Measurements from ENCODE around the gene OR52E1.

Gene OR52E1

GRCh38 chr11:5038341-5038740, 31.0 kb upstream of the OR52E1 start:
- H3K79me2 ChIP-seq (ENCODE audit: insufficient read depth, low read length) = no peaks in the 10 kb centered on the region
- no peak overlapping the region for H2AFZ ChIP-seq (ENCODE audit: low read depth, low read length)
- H3K4me2 ChIP-seq (ENCODE audit: insufficient read depth, low read length) = no peak overlapping the region
- H3K27me3 ChIP-seq (ENCODE audit: insufficient read depth, low read length, poor library complexity) = no peaks in the 10 kb centered on the region
- H3K4me3 ChIP-seq (ENCODE audit: low read depth in 1 of 2, low read length in 2 of 2) = no peak overlapping the region
- H3K4me1 ChIP-seq (ENCODE audit: insufficient read depth, low read length) = no peaks in the 10 kb centered on the region
- DNase-seq (no peak), ATAC-seq (ENCODE audit: insufficient read depth, low read depth) (no peak)
- H3K9me3 ChIP-seq (ENCODE audit: insufficient read depth, low read length, severe bottlenecking) = no peaks in the 10 kb centered on the region
- no peak overlapping the region for H3K9ac ChIP-seq (ENCODE audit: low read depth, low read length)
- H4K20me1 ChIP-seq (ENCODE audit: insufficient read depth, low read length) = no peaks in the 10 kb centered on the region
- TF ChIP-seq CTCF (IDR thresholded peaks at IDR 0.05; ENCODE audit: borderline replicate concordance, extremely low read depth, low read length, poor library complexity, severe bottlenecking) = no peak
- TF ChIP-seq EZH2 (IDR thresholded peaks at IDR 0.05; ENCODE audit: borderline replicate concordance, low read depth, low read length, severe bottlenecking) = no peak
- no peaks in the 10 kb centered on the region for H3K36me3 ChIP-seq (ENCODE audit: insufficient read depth, low read length)
- no peak overlapping the region for H3K27ac ChIP-seq (ENCODE audit: low read length)

GRCh38 chr11:5040876-5041275, 28.5 kb upstream of the OR52E1 start:
- Histone ChIP-seq H3K9me3 (ENCODE audit: insufficient read depth, low read length, severe bottlenecking) (no peaks in the 10 kb centered on the region), H2AFZ (ENCODE audit: low read depth, low read length) (no peak overlapping the region), H3K4me3 (ENCODE audit: low read depth in 1 of 2, low read length in 2 of 2) (no peak overlapping the region), H3K79me2 (ENCODE audit: insufficient read depth, low read length) (no peaks in the 10 kb centered on the region), H3K4me2 (ENCODE audit: insufficient read depth, low read length) (no peak overlapping the region), H3K9ac (ENCODE audit: low read depth, low read length) (no peak overlapping the region), H3K27me3 (ENCODE audit: insufficient read depth, low read length, poor library complexity) (no peaks in the 10 kb centered on the region), H4K20me1 (ENCODE audit: insufficient read depth, low read length) (no peaks in the 10 kb centered on the region), H3K4me1 (ENCODE audit: insufficient read depth, low read length) (no peaks in the 10 kb centered on the region), H3K36me3 (ENCODE audit: insufficient read depth, low read length) (no peaks in the 10 kb centered on the region), H3K27ac (ENCODE audit: low read length) (no peak overlapping the region)
- no peak for DNase-seq
- TF ChIP-seq EZH2 (IDR thresholded peaks at IDR 0.05; ENCODE audit: borderline replicate concordance, low read depth, low read length, severe bottlenecking) = no peak
- no peak for TF ChIP-seq CTCF (IDR thresholded peaks at IDR 0.05; ENCODE audit: borderline replicate concordance, extremely low read depth, low read length, poor library complexity, severe bottlenecking)
- no peak for ATAC-seq (ENCODE audit: insufficient read depth, low read depth)

DNA sequence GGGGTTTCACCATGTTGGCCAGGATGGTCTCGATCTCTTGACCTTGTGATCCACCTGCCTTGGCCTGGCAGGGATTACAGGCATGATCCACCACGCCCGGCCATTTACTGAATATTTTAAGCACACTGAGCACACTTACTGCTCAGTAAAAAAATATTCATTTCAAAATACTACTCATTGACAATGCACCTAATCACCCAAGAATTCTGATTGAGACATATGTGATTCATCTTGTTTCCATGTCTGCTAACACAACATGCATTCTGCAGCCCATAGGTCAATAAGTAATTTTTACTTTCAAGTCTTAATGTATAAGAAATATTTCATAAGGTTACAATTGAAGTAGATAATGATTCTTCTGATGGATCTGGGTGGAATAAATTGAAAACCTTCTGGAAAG, 27.3 kb upstream of the OR52E1 start:
- TF ChIP-seq EZH2 (IDR thresholded peaks at IDR 0.05; ENCODE audit: borderline replicate concordance, low read depth, low read length, severe bottlenecking) (no peak), CTCF (IDR thresholded peaks at IDR 0.05; ENCODE audit: borderline replicate concordance, extremely low read depth, low read length, poor library complexity, severe bottlenecking) (no peak)
- no peak for ATAC-seq (ENCODE audit: insufficient read depth, low read depth)
- Histone ChIP-seq H4K20me1 (ENCODE audit: insufficient read depth, low read length) (no peaks in the 10 kb centered on the region), H3K9ac (ENCODE audit: low read depth, low read length) (no peak overlapping the region), H3K9me3 (ENCODE audit: insufficient read depth, low read length, severe bottlenecking) (no peaks in the 10 kb centered on the region), H3K4me3 (ENCODE audit: low read depth in 1 of 2, low read length in 2 of 2) (no peak overlapping the region), H3K79me2 (ENCODE audit: insufficient read depth, low read length) (no peaks in the 10 kb centered on the region), H3K4me2 (ENCODE audit: insufficient read depth, low read length) (no peak overlapping the region), H3K4me1 (ENCODE audit: insufficient read depth, low read length) (no peaks in the 10 kb centered on the region), H3K27ac (ENCODE audit: low read length) (no peak overlapping the region), H3K36me3 (ENCODE audit: insufficient read depth, low read length) (no peaks in the 10 kb centered on the region), H3K27me3 (ENCODE audit: insufficient read depth, low read length, poor library complexity) (no peaks in the 10 kb centered on the region), H2AFZ (ENCODE audit: low read depth, low read length) (no peak overlapping the region)
- DNase-seq = no peak

- TF ChIP-seq CTCF (IDR thresholded peaks at IDR 0.05; ENCODE audit: borderline replicate concordance, extremely low read depth, low read length, poor library complexity, severe bottlenecking) (no peak), EZH2 (IDR thresholded peaks at IDR 0.05; ENCODE audit: borderline replicate concordance, low read depth, low read length, severe bottlenecking) (no peak)
- Histone ChIP-seq H2AFZ (ENCODE audit: low read depth, low read length) (no peak overlapping the region), H3K9me3 (ENCODE audit: insufficient read depth, low read length, severe bottlenecking) (no peaks in the 10 kb centered on the region), H3K9ac (ENCODE audit: low read depth, low read length) (no peak overlapping the region), H3K4me3 (ENCODE audit: low read depth in 1 of 2, low read length in 2 of 2) (no peak overlapping the region), H3K27ac (ENCODE audit: low read length) (no peak overlapping the region), H3K79me2 (ENCODE audit: insufficient read depth, low read length) (no peaks in the 10 kb centered on the region), H4K20me1 (ENCODE audit: insufficient read depth, low read length) (no peaks in the 10 kb centered on the region), H3K27me3 (ENCODE audit: insufficient read depth, low read length, poor library complexity) (no peaks in the 10 kb centered on the region), H3K4me2 (ENCODE audit: insufficient read depth, low read length) (no peak overlapping the region), H3K36me3 (ENCODE audit: insufficient read depth, low read length) (no peaks in the 10 kb centered on the region), H3K4me1 (ENCODE audit: insufficient read depth, low read length) (no peaks in the 10 kb centered on the region)
- ATAC-seq (ENCODE audit: insufficient read depth, low read depth) = no peak
- no peak for DNase-seq
Measured at GRCh38 chr11:5043380-5043779, 26.0 kb upstream of the OR52E1 start.

All from DND-41 (cell line).